ENCODE results near the gene NFASC.

Gene NFASC

DNA sequence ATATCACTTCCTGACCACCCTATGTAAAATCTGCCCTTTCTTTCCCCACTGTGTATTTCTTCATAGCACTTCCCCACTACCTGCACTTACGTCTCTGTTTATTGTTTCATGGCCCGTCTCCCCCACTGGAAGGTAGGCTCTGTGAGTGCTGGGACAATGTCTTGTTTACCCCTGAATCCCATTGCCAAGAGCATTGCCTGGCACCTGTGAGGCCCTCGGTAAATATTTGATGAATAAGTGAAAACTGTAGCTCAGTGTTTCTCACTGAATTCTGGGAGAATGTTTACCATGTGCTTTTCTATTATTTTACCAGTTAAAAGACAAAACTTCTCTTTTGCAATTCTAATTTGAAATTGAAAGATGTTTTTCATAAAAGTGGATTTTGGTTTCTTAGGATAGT lies 11.8 kb downstream of the NFASC start:
- TF ChIP-seq, protein P1, sequence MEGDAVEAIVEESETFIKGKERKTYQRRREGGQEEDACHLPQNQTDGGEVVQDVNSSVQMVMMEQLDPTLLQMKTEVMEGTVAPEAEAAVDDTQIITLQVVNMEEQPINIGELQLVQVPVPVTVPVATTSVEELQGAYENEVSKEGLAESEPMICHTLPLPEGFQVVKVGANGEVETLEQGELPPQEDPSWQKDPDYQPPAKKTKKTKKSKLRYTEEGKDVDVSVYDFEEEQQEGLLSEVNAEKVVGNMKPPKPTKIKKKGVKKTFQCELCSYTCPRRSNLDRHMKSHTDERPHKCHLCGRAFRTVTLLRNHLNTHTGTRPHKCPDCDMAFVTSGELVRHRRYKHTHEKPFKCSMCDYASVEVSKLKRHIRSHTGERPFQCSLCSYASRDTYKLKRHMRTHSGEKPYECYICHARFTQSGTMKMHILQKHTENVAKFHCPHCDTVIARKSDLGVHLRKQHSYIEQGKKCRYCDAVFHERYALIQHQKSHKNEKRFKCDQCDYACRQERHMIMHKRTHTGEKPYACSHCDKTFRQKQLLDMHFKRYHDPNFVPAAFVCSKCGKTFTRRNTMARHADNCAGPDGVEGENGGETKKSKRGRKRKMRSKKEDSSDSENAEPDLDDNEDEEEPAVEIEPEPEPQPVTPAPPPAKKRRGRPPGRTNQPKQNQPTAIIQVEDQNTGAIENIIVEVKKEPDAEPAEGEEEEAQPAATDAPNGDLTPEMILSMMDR (IDR thresholded peaks at IDR 0.05; ENCODE audit: insufficient read depth, low read depth, low read length, missing control alignments) = no peak
- DNase-seq (ENCODE audit: low read depth) = no peak
- H3K4me3 ChIP-seq (ENCODE audit: low read depth, low read length) = no peak overlapping the region

DNA sequence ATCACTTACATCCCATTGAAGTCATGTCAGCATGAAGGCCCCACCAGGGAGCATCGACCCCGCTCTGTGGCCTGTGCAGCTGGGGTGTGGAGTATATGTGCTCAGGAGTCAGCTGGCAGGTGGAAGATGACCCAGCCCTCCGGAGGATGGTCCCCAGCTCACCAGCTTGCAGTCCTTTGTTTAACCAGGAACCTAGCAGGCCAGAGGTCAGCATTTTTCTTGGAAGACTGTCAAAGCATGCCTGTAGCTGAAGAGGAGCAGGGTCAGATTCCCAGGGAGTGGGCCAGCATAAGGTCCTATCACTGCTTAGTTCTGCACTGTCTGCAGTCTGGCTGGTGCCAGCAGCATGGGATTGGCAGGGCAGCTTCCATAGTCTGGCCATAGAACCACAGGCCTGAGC lies 12.7 kb downstream of the NFASC start:
- no peak overlapping the region for H3K4me3 ChIP-seq (ENCODE audit: low read depth, low read length)
- no peak for DNase-seq (ENCODE audit: low read depth)
- TF ChIP-seq, protein P1 (IDR thresholded peaks at IDR 0.05; ENCODE audit: insufficient read depth, low read depth, low read length, missing control alignments) = no peak

DNA sequence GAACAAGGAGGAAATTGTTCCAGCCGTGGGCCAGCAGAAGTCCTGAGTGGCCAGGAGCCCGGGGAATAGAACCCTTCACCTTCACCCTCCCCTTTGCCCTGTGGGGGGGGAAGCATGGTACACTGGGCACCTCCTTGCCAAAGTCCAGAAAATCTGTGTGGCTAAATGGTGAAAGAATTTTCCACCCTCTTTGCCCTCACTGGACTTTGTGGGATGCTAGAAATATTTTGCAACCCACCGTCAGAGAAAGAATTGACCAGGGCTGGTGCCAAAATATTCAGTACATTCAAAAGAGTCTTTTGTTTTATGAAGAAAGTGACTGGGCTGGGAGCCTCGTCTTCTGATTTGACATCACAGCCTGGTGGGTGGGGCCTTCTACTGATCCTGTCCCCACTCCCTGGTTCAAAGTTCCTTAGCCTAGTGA lies 14.6 kb downstream of the NFASC start:
- DNase-seq (ENCODE audit: low read depth) = no peak
- TF ChIP-seq, protein P1 (IDR thresholded peaks at IDR 0.05; ENCODE audit: insufficient read depth, low read depth, low read length, missing control alignments) = no peak
- H3K4me3 ChIP-seq (ENCODE audit: low read depth, low read length) = no peak overlapping the region

DNA sequence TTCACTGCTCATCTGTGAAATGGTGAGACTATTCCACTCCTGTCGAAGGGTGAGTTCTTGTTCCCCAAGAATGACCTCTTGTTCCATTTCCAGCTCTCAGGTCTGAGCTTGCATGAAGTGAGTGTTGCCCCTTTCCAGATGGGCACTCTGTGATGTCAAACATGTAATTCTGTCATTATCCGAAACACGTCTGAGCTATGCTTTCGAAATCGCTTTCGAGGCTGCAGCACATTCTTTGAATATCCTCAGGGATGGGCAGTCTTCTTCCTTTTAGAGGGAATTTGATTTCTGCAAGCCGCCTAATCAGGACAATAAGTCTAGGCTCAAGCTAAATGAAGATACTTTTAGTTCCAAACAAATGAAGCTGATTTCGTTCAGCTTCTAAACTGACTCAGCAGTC lies 15.1 kb downstream of the NFASC start:
- no peak overlapping the region for H3K4me3 ChIP-seq (ENCODE audit: low read depth, low read length)
- TF ChIP-seq, protein P1 (IDR thresholded peaks at IDR 0.05; ENCODE audit: insufficient read depth, low read depth, low read length, missing control alignments) = no peak
- no peak for DNase-seq (ENCODE audit: low read depth)

DNA sequence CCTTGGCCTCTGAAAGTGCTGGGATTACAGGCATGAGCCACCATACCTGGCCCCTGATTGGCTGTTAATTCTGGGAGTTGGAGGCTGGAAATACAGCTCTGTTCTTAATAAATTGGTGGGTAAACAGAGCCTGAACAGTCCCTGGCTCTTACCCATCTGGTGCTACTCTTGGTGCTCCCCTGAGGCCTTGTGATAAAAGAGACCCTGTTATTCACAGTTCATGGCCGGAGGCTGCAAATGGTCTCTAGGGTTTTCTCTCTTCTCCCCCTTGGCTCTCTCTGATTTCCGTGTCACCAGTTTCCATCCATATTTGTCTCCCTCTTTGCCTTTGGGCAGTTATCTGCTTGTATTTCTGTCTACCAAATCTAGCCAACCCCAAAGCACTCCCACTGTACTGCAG lies 17.2 kb downstream of the NFASC start:
- TF ChIP-seq, protein P1 (IDR thresholded peaks at IDR 0.05; ENCODE audit: insufficient read depth, low read depth, low read length, missing control alignments) = no peak
- no peak overlapping the region for H3K4me3 ChIP-seq (ENCODE audit: low read depth, low read length)
- DNase-seq (ENCODE audit: low read depth) = no peak

DNA sequence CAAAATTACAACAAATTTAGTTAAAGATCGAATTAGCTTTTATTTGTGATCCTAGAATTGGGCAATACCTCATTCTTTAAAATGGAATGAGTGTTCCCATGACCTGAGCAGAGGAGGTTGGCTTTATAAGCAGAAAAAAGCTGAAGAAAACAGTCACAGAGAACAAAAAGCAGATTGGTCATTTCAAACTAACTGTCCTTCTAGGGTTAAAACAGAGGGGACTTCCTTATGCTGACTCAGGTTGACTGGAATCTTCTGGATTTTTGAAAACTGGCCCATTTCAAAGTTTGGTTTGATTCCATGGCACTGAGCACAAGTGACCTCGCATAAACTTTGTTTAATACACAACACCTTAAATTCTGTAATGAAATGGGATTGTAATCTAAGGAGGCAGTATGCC lies 17.6 kb downstream of the NFASC start:
- DNase-seq (ENCODE audit: low read depth) = no peak
- H3K4me3 ChIP-seq (ENCODE audit: low read depth, low read length) = no peak overlapping the region
- TF ChIP-seq, protein P1 (IDR thresholded peaks at IDR 0.05; ENCODE audit: insufficient read depth, low read depth, low read length, missing control alignments) = no peak

DNA sequence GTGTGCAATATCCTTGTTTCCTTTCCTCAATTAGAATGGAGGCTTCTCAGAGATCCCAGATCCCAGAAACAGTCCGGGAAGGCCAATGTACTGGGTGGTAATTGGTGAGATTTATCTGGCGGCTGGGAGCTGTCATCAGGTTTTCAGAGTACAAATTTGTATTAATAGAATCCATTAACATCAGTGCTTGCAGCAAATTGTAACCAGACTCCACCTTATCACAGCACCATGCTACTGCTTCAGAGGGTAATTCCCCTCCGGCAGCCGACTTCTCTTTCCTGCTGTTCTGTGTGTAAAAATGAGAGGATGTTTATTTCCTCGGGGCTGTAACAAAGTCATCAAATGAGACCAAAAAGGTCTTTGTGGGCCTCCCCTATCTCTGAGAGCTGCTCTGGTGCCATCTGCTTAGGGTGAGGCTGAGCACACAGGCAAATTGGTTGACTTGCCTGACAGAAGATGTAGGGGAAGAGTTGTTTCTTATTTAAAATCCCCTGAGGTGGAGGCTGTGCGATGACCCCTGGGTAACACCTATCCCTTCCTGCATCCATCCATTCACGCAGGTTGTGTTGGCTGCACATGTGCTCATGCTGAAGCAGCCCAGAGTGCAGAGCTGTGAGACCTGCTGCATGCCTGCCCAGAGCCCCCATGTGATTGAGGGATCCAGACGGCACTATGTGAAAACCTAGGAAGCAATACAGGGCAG lies 19.2 kb downstream of the NFASC start:
- H3K4me3 ChIP-seq (ENCODE audit: low read depth, low read length) = no peak overlapping the region
- DNase-seq (ENCODE audit: low read depth) = no peak
- TF ChIP-seq, protein P1 (IDR thresholded peaks at IDR 0.05; ENCODE audit: insufficient read depth, low read depth, low read length, missing control alignments) = no peak
